GM13976 (cell line): Measurements from ENCODE around the gene NEK10.
"Not testable (repeated sequence)": the region's sequence is repeated elsewhere in the genome, so short reads cannot be mapped to it uniquely, and the experiment has no call there.

Experiments
- DNase-seq: peaks from one replicate; pipeline ENCODE4 v3.0.0; 2012; ENCODE audit warnings: low spot score
- CTCF ChIP-seq: IDR thresholded peaks from 2 replicates; pipeline ENCODE4 v1.5.1; 2012; ENCODE audit warnings: borderline replicate concordance, mild to moderate bottlenecking; ENCODE audit not compliant: insufficient read depth; ENCODE audit errors: extremely low read depth, missing control alignments, control extremely low read depth
- in situ Hi-C: fragments of 300-500 bp; cut with MboI; formaldehyde crosslinking; loops from one replicate; pipeline ENCODE4 v1.12.0; 2022; ENCODE audit warnings: low sequenced_read_pairs, mixed read lengths, inconsistent platforms; ENCODE audit not compliant: unreplicated experiment

Gene NEK10

GRCh38 chr3:27368831-27369607 lies at the start of gene NEK10:
TSS of gene NEK10 (minus strand) at chr3:27369383. CDS start at chr3:27352882, 16,501 bp downstream.
- in situ Hi-C loops, result no loop called here
- no peak for TF ChIP-seq CTCF
- DNase-seq, result peak; percentile 96

- TF ChIP-seq CTCF, result no peak
- in situ Hi-C loops, result no loop called here
- no peak for DNase-seq
These were observed 46.0 kb upstream of the NEK10 start for GRCh38 chr3:27415202-27415601.

GRCh38 chr3:27392950-27393679 lies 23.9 kb upstream of the NEK10 start:
- DNase-seq, result peak; percentile 44
- no peak for TF ChIP-seq CTCF
- in situ Hi-C loops, result no loop called here

- in situ Hi-C loops, DNase-seq: not testable (repeated sequence)
These were observed 23.2 kb upstream of the NEK10 start for GRCh38 chr3:27392414-27392813.

- no peak for DNase-seq
- in situ Hi-C loops, result no loop called here
- TF ChIP-seq CTCF, result no peak
These were observed 22.6 kb upstream of the NEK10 start for GRCh38 chr3:27391796-27392195.

GRCh38 chr3:27387625-27388024 lies 18.4 kb upstream of the NEK10 start:
- no peak for DNase-seq
- TF ChIP-seq CTCF, result no peak
- in situ Hi-C loops, result no loop called here

- no peak for TF ChIP-seq CTCF
- in situ Hi-C loops, result no loop called here
- DNase-seq, result no peak
These were observed 16.3 kb upstream of the NEK10 start for GRCh38 chr3:27385504-27385903.
